ENCODE measurements around the gene UGT8.

Gene UGT8

DNA sequence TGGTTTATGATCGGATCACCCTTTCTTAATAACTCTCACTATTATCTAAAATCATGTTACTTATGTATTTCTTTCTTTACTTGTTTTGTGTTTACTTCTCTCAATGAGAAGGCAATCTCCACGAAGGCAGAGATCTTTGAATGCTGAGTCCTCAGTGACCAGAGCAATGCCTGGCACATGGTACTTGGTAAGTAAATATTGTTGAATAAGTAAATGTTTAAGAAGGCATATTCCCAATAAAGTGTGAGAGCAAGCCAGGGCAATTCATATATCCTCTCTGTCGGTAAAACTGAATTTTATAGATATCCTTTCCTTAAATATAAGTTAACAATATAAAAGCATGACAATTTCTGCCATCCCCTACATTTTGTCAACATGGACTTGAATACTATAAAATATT, 94.4 kb downstream of the UGT8 start:
- no peak for DNase-seq

DNA sequence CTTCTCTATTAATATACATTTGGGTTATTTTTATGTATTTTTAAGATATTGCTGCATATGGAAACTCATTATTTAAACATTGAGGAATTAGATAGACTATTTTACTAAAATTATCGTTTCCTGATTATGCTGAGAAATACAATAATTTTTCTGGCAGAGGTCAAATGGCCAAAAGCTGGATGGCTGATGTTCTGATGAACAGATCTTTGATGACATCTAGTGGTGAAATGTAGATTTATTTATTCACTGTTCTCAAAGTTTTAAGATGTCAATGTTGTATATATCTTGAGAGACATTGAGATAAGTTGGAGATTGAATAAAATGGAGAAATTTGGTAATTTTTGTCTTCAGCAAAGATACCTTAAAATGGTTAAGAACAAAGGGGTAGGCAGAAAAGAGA, 96.2 kb downstream of the UGT8 start:
- no peak for DNase-seq

DNA sequence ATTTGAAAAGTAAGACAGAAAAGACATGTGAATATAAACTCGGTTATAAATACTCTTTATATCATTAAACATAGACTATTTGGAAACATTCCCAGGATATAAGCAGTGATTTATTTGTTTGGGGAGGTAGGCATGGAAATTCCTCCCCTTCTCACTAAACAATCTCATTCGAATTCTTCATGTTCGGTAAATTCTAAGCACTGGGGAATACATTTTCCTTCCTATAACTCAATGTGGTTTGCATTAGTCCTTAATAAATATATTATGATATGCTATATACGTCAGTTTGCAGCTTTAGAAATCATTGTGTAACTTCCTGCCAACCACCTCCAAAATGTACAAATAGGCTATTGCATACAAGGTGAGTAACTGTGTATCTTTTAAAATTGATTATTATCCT, 99.6 kb downstream of the UGT8 start:
- DNase-seq, result no peak

DNA sequence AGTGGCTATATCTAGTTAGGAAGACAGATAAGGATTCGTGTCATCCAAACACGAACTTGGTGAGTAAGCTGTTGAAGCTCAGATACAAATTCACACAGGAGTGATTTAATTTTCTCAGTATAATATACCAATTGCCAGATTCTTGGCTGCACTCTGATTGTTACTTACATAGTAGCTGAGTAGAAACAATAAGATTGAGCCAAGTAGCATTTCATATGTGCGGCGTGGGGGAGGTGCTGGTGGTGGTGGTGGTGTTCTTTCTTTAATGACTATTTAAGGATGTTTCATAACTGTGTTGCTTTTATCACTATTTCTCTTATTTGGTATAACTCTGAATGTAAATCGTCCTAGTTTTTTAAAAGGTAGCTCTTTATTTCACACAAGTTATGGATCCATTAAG, 102.9 kb downstream of the UGT8 start:
- no peak for DNase-seq

DNA sequence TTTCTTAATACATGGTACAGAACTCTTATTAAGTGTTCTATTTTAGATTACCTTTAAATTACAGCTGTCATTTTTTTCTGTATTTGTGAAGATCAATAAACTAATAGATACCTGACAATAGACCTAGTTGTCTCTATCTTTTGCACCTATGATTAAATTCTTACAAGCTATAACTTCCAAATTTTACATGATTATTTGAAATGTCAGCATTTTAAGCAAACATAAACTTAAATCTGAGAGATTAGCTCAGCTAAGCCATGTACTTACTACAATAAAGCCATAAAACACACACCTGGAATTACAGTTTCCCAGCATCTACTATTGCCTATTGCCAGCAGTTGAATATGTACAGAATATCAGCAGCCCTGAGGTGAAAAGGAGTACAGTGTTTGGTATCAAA, 118.8 kb downstream of the UGT8 start:
- DNase-seq, result no peak

DNA sequence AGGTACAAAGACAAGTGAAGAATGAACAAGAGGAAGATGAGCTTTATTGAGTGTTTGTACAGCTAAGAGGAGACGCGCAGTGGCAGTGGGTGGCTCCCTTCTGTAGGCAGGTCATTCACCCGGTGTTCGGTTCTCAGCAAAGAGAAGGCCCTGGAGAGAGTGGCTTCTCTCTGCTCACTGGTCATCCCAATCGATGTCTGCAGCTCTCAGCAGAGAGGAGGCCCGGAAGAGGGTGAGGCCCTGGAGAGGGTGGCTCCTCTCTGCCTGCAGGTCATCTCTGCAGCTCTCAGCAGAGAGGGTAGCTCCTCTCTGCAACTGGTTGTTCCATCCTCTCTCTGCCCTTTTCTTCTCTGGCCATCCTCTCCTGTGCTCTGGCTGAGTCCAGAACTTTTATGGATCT, 126.5 kb downstream of the UGT8 start:
- DNase-seq, result no peak

DNA sequence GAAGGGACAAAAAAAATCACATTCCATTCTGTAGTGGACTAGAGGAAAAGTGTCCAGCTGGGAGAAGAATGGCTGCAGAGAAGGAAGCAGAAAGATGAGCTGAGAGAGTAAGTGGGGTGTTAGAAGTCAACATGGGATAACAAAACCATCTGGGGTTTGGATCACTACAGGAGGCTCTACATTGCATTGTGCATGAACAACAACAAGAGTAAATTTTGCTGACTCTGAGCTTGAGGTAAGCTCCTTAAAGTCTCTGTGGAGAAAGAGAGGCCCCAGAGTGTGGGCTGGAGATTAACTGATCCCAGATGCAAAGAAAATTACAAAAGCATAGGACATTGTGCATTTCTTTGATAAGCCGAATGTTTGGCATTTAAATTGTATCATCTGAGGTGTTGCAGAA, 128.9 kb downstream of the UGT8 start:
- no peak for DNase-seq
